ENCODE data around the gene ATP13A4.

- TF ChIP-seq RXRA (IDR thresholded peaks at IDR 0.05; ENCODE audit: insufficient read depth, low read depth, low read length), result no peak
- no peak for TF ChIP-seq KDM5A (IDR thresholded peaks at IDR 0.05; ENCODE audit: low read length)
- TF ChIP-seq CTCF (IDR thresholded peaks at IDR 0.05; ENCODE audit: control extremely low read depth in 1 of 3, insufficient read depth in 1 of 3, low read depth in 1 of 3, low read length in 3 of 3), result no peak
- no peak for TF ChIP-seq POLR2A (IDR thresholded peaks at IDR 0.05; ENCODE audit: control extremely low read depth in 1 of 2, low read depth in 2 of 2, low read length in 2 of 2)
- TF ChIP-seq MAX (IDR thresholded peaks at IDR 0.05), result no peak
- TF ChIP-seq POLR2AphosphoS5 (IDR thresholded peaks at IDR 0.05; ENCODE audit: low read depth, low read length), result no peak
- TF ChIP-seq EZH2 (IDR thresholded peaks at IDR 0.05; ENCODE audit: low read depth, low read length, severe bottlenecking), result no peak
- no peak for TF ChIP-seq CBX8 (IDR thresholded peaks at IDR 0.05; ENCODE audit: borderline replicate concordance, low read depth, low read length)
- no peak for TF ChIP-seq GTF2F1 (IDR thresholded peaks at IDR 0.05; ENCODE audit: borderline replicate concordance, low read depth, low read length)
Observed at GRCh38 chr3:193378706-193379105, 176.0 kb downstream of the ATP13A4 start, which contains the start of gene ATP13A5.
